Adrenal gland (tissue), 5 donors: ENCODE results near the gene ZFR.

Experiments
- CTCF ChIP-seq, 6 experiments: fragments of 450-650 bp in 4 of 6; fragments of 200-600 bp in 2 of 6; sonication (generic) in 1 of 6; IDR thresholded peaks; 1 replicate in 5 of 6; 2 replicates in 1 of 6; pipeline versions ENCODE4 v1.5.1 to v1.8.0; 2016 to 2021; ENCODE audit warnings: antibody characterized with exemption in 6 of 6, mild to moderate bottlenecking in 2 of 6, moderate library complexity in 1 of 6
- POLR2A ChIP-seq, 2 donors: fragments of 450-650 bp; IDR thresholded peaks; one replicate each; pipeline ENCODE4 v1.6.1; 2017; ENCODE audit warnings: antibody characterized with exemption in 2 of 2, mild to moderate bottlenecking in 2 of 2, moderate library complexity in 1 of 2
- donor health status: DM: no; HTN: no; CAD: no.

GRCh38 chr5:32462618-32463017 lies 18.1 kb upstream of the ZFR start:
- TF ChIP-seq CTCF (IDR thresholded peaks at IDR 0.05) (no peak), POLR2A (IDR thresholded peaks at IDR 0.05) (no peak)
